GM06990 (cell line): ENCODE results near the gene TNFRSF4.

Experiments
- DNase-seq: peaks from one replicate; pipeline ENCODE4 v3.0.0-alpha.2; 2011; ENCODE audit not compliant: insufficient read length; ENCODE audit errors: extremely low read depth
- H3K27me3 ChIP-seq: replicated peaks from 2 replicates; pipeline ENCODE4 v1.6.0; 2011; ENCODE audit warnings: low read length; ENCODE audit not compliant: control insufficient read depth, insufficient read depth
- H3K36me3 ChIP-seq: 2 replicates; pipeline ENCODE4 v1.5.1; 2011; ENCODE audit warnings: low read length; ENCODE audit not compliant: control insufficient read depth, insufficient read depth
- H3K4me3 ChIP-seq: replicated peaks from 2 replicates; pipeline ENCODE4 v1.5.1; 2011; ENCODE audit warnings: low read depth, mild to moderate bottlenecking, control low read depth, low read length
- CTCF ChIP-seq: IDR thresholded peaks from 2 replicates; pipeline ENCODE4 v1.5.1; 2011; ENCODE audit warnings: low read length, control low read depth, mild to moderate bottlenecking, inconsistent platforms; ENCODE audit not compliant: insufficient read depth, poor library complexity, severe bottlenecking

Gene TNFRSF4

GRCh38 chr1:1246577-1247340, 32.8 kb upstream of the TNFRSF4 start, which contains the start of gene C1QTNF12:
TSS of gene C1QTNF12 (minus strand) at chr1:1246722. CDS start at chr1:1246690, 32 bp downstream.
- TF ChIP-seq CTCF = no peak
- no peak within 1 kb of the TSS for H3K4me3 ChIP-seq
- DNase-seq = no peak
- H3K27me3 ChIP-seq = no peaks in the 10 kb centered on the region; the same call in 1 of the 2 replicates
- no peaks in the 10 kb centered on the region for H3K36me3 ChIP-seq

- TF ChIP-seq CTCF = no peak
- no peak for DNase-seq
- Histone ChIP-seq H3K36me3 (no peaks in the 10 kb centered on the region), H3K27me3 (no peaks in the 10 kb centered on the region; the same call in 1 of the 2 replicates), H3K4me3 (no peak overlapping the region)
Measured at GRCh38 chr1:1245817-1246576, 32.0 kb upstream of the TNFRSF4 start.

- no peak for TF ChIP-seq CTCF
- Histone ChIP-seq H3K27me3 (no peaks in the 10 kb centered on the region; the same call in 1 of the 2 replicates), H3K36me3 (no peaks in the 10 kb centered on the region), H3K4me3 (no peak overlapping the region)
- DNase-seq = no peak
Measured at GRCh38 chr1:1245178-1245816, 31.3 kb upstream of the TNFRSF4 start.

- Histone ChIP-seq H3K4me3 (no peak overlapping the region), H3K36me3 (no peaks in the 10 kb centered on the region), H3K27me3 (no peaks in the 10 kb centered on the region; the same call in 1 of the 2 replicates)
- DNase-seq = no peak
- no peak for TF ChIP-seq CTCF
Measured at GRCh38 chr1:1244192-1244811, 30.3 kb upstream of the TNFRSF4 start.

- H3K27me3 ChIP-seq = no peaks in the 10 kb centered on the region; the same call in 1 of the 2 replicates
- no peak for DNase-seq
- no peak for TF ChIP-seq CTCF
- H3K4me3 ChIP-seq = no peak overlapping the region
- no peaks in the 10 kb centered on the region for H3K36me3 ChIP-seq
Measured at GRCh38 chr1:1243807-1244191, 29.8 kb upstream of the TNFRSF4 start.
